DMS153 (cell line): ENCODE data around the gene SYNDIG1.

Experiments
- DNase-seq: peaks from one replicate; lab custom pipeline; 2025; lab: John Stamatoyannopoulos, UW

The SYNDIG1 gene

DNA sequence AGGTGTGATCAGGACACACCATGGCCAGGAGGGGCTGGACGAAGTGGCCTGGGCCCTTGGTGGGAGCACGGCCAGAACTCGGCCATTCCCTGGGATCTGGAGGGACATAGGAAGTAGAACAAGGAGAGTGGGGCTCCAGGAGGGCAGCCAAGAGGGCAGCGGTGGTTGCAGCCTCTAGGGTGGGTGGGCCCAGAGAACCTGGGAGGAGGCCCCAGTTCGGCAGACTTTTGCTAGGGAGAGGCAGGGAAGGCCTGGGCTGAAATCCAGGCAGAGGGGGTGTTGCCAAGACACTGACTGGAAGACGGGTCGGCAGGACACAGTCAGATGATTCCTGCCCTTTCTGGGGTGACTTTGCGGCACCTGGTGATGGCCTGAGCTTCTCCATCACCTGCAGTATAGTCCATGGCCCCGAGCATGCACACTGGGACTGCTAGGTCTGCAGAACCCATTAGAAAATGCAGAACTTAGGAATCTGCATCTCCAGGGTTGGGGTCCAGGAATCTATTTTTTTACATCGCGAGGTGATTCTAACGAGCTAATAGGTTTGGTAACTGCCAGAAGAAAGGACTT lies 224.8 kb downstream of the SYNDIG1 start:
- DNase-seq = no peak

DNA sequence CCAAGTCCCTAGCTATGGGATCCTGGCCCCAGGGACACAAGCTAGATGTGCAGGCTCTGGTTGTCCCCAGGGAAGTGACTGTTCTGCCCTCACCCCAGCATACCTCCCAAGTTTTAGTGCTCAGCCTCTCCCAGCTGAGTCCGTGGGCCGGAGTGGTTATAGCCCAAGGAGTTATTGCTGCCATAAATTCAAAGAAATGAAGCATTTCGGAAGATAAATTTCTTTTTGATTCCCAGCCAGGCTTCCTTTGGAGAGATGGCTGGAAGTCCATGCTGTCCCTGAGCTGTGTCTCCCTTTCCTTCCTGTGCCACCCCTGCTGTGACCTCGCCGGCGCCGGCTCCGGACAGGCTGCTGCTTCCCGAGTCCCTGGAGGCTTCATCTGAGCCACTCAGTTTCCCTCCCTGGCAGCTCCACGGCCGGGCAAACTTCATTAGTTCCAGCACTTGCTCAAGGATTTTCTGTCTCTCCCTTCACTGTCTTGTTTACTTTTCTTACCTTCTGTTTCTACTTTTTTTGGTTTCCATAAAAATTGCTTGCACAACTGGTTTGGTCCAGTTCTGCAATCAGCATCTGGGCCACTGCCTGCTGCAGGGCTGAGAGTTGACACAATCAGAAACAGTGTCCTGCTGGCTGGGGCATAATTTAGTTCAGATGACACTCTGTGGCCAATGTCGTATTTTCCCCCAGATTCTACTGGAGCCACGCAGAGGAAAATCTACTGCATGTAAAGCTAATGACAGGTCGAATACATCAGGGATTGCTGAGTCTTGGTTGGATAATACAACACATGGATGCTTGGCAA lies 225.5 kb downstream of the SYNDIG1 start:
- DNase-seq = no peak

DNA sequence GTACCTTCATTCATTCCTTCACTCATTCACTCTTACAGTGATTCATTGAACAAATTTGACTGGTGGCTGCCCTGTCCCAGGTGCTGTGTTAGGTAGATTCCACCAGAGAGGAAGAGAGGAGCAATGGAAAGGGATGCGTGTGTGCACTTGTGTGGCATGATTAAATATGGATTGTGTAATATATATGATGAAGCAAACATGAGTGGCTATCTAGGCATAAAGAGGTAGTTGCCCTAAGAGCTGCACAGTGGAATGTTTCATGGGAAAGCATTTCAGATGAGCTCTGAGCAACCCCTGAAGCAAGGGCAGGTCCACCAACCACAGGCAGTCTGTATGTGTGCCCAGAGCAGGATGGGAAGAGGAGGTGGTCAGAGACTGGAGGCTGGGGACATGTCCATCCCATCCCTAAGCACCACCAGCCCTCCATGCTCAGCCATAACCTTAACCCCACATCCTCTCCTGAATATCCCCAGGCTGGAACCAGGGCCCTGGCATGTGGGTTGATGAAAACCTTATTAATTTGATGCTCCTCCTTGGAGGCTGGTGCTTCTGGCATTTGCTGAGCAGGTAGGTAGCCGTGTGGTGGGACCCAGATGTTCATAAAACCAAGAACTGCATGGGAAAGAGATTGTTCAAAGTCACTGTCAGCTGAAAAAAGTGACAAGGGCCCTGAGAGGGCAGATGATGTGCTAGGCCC lies 226.2 kb downstream of the SYNDIG1 start:
- DNase-seq = no peak

DNA sequence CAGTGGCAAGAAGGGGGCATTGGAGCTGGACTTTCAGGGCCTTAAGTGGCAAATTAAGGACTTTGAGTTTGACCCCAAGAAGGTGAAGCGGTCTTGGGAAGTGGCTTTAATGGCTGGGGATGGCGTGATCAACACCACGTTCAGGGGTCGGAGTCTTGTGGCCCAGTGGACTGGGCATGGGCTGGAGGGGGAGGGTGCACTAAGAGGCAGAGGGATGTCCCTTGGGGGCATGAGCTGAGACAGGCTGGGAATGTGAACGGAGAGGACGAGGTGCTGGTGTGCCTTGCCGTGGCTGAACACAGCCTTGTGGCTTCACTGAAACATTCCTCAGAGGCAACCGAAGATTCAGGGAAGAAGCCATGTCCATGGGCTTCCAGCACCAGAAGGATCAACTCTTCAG lies 227.0 kb downstream of the SYNDIG1 start:
- DNase-seq = no peak

DNA sequence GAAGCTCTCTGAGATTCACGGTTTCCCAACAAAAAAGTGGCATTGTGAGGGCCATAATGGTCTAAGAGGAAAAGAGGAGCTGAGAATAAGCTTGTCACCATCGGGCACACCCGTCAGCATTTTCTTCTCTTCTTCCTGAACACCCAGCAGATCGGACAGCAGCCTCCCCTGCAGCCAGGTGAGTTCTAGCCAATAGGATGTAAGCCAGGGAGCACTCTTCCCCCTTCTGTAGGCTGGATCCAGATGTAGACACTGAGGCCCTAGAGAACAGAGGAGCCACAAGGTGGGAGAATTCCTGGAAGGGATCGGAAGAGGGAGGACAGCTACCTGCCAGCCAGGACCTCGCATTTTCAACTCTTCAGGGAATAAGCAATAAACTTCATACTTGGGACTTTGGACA lies 228.0 kb downstream of the SYNDIG1 start:
- DNase-seq = no peak

DNA sequence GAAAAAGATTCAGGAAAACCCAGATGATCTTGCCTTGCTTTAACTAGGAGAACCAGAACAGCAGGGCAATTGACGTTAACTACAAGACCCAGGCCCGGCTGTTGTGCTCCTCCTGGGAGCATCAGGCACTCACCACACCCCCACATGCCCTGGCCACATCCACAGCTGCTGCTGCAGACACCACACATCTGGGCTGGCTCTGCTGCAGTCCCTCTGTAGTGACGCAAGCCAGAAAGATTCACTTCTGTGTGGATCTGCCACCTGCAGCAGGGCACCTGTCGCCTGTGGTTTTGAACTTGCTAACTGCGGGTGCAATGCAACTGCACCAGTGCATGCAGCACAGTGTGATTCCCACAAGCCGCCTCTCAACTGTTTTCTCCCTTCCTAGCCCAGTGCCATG lies 228.8 kb downstream of the SYNDIG1 start:
- DNase-seq = no peak

DNA sequence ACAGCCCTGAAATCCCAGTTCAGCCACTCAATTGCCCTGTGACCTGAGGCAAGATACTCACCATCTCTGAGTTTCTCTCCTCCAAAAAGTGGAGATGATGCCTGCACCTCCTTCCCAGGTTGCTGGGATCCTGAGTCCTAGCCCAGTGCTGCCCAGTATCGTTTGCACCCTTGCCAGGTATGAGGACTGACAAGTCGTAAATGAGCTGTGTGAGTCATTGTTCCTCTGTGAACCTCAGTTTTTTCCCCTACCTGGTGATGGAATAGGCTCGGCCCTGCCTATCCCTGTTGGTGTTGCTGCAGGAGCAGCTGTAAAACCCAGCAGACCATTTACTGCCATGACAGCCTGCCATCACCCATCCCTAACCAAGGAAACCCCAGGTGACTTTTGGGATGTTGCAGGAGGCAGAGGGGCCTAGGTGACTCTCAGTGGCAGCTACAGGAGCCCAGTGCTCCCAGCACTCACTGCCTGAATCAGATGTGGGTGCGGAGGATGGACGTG lies 229.3 kb downstream of the SYNDIG1 start:
- no peak for DNase-seq

DNA sequence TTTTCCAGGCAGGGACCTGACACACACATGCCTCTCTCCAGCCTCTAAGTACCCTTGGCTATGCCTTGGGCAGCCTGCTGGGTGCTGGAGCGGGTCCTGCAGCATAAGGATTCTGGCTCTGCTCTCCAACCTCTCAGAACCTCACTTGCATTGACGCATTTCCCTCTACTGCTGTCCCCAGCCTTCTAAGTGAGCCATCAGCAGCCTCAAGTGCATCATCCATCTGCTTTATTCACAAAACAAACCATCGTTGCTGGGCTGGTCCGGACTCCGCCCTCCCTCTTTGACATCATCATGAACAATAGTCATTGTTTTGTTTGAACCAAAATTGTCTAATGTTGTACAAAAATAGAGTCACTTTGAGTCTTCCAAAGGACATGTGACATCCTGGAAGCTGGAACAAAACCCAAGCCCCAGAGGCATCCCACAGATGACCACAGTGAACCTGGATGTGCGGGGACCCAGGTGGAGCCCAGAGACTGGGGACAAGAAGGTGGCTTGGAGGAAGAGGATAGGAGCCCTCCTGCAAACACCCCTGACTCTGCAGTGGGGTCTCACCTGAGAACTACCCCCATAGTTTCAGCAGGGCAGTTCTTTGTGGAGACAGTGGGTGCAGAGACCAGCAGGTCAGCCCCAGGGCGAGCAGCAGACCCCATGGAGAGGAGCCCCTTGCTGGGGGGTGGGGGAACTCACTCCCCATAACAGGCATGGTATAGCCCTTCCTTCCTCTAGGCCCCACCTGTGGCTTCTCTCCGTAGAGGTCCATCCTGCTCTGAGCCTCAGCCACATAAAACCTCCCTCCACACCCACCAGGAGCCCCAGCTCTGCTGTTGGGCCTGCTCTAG lies 230.1 kb downstream of the SYNDIG1 start:
- no peak for DNase-seq

DNA sequence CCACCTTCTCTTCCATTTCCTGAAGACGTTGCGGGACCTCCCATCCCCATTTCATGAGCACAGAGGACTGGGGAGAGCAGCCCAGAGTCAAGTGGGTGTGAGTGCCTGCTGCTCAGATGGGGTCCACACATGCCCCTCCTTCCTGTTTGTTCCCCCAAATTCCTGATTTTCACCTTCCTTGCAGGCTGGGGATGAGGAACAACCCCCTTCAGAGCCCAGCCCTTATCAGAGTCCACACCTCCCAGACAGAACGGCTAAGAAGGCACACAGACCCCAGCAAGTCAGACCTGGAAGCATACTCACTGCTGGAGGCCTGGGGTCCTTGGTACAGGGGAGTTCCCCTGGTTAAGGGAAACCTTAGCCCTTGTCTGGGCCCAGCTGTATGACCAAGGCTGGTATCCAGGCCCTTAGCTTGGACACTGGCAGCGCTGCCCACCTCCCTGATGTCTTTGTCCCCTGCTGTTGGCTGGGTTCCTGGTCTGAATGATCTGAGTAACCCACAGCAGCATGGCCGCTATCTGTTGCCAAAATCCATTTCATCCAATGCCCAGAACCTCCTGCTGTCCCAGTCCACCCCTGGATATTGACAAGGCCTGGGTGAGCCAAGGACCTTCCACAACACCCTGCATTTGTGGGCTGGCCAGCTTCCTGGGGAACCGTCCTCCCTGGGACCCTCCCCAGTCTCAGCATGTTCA lies 230.9 kb downstream of the SYNDIG1 start:
- DNase-seq = no peak

DNA sequence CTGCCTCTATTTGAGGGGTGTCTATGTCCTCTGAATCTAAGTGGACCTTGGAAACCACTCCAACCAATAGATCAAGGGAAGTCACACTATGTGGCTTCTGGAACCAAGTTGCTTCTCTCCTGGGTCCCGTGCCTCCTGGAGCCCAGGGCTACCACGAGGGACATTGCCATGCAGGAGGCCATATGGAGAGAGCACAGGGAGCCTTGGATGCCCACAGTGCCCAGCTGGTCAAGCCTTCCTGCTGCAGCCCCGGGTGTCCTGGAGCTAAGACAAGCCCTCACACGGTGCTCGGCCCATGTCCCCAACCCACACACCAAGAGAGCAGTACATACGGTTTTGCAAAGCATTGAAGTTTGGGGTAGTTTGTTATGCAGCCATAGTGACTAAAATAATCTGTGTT lies 231.6 kb downstream of the SYNDIG1 start:
- DNase-seq = no peak

DNA sequence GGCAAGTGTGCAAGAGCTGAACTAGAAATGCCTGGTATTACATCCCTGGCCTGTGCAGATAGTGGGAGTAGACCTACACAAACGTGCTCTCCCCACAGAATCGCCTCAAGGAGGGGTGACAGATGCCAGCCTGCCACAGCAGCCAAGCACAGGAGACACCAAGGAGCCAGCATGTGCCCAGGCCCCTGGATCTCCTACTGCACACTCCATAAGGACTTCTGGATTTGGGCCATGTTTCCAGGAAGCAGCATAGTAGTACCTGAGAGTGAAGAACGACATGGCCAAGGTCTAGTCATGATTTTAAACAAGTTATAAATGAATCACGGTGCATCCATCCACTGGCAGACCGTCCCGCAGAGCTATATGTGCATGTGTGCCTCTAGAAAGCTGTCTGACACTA lies 232.2 kb downstream of the SYNDIG1 start:
- no peak for DNase-seq

DNA sequence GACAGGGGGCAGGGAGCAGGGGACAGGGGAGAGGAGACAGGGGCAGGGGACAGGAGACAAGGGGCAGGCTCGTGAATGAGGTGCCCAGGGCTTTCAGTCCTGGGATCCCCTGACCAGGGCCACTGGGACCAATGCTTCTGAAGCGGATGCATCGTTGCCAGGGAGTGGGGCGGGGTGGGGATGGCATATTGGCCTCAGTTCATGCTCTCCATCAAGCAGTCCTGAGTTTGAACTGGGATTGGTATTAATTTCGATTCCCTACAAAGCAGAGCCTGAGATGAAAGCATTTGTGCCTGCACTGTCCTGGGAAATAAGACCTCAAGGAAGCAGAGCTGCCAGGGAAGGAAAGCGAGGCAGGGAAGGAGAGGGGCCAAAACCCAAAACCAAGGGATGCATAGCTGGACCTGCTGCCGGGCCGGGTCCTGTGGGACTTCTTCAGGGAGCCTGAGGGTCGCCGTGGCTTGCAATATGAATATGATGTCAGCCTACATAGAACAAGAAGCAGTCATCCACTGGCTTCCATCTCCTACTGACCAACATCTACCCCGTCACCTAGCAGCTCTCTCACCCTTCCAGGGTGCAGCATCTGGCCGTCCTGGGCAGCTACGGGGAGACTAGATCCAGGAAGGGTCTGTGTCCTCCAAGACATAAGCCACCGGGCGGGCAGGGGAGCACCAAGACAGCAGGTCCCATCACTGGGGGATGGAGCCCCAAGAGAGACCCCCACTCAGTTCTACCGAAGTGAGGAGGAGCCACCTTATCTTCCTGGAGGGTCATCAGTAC lies 233.3 kb downstream of the SYNDIG1 start:
- no peak for DNase-seq

DNA sequence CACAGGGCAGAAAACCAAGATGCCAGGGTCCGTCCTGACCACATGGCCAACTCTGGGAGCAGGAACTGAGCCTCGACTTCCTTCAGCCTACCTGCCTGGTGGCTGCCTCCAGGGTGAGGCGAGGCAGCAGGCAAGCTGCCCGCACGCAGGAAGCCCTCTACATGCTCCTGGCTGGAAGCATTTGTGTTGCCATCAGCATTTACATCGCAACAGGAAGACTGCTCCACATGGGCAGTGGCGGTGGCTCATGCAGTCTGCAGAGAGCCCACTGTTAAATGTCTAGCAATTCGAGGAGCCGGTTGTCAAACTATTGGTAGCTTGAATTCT lies 233.8 kb downstream of the SYNDIG1 start:
- no peak for DNase-seq

DNA sequence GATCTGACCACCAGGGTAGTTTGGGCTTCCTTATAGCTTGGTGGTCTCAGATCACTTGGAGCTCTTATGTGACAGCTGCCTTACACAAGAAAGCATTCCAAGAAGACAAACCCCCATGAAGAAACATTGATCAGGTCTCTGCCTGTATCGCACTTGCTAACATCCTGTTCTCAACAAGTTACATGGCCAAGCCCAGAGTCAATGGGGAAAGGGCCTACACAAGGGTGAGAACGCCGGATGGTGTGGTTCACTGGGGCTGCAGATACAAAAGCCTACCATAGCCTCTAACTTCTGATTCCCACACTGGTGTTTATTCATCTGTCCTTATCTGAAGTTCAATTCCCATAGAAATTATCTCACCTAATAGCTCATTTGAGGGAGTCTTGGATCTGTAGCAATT lies 235.5 kb downstream of the SYNDIG1 start:
- no peak for DNase-seq

DNA sequence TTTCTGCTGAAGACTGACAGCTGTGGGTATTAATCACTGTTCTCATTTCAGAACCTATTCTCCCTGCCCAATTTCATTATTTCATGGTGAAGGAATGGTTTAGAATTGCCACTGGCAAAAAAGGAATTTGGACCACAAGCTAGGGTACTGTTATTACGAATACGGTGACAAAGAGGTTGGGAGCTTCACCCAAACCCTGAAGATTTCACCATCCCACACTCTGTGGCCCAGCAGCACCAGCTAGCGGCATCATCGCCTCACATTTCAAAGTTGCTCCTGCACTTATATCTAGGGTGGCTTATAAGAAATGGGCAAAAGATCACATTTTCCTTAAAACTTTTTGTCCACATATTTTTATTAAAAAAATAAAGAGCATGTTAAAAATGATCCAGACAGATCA lies 236.1 kb downstream of the SYNDIG1 start:
- DNase-seq = no peak

DNA sequence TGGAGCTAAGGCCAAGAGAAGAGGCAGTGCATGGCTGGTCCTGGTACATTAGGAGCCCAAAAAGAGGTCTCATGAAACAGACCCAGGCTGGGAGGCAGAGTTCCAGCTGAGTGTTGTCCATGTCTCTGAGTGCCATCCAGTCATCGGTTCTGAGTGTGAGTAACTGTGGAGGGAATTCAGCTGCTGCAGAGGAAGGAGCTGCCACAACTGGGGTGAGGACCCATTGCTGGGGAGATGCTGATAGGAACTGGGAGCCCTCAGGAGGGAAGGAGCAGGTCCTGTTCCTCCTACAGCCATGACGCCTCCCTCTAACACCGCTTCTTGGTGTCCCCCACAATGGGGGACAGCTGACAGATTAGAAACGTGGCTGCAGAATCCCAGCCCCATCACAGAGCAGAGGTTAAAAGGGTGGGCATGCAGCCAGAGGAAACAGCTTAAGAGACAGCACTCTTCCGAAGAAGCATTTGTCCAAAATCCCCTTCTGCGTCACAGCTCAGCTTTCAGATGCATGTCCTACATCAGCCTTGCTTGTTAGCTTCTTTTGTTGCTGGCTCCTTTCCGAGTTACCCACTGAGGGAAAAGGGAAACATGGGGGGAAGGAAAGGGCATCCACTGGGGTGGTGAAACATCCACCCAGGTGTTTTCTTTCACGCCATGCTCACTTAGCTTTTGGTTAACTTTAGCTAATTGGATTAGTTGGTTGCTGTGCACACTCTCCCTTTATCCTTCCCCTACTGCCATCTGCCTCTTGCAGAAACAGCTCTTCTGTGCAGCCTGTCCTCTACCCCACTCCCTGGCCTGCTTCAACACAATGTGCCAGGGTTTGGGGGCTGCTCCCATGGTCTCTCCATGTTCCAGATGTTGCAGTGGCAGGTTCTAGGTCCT lies 239.2 kb downstream of the SYNDIG1 start:
- no peak for DNase-seq
